GM12875 (cell line): ENCODE data around the gene DDX39B.

Experiments used
- H3K4me3 ChIP-seq: one replicate; pipeline ENCODE4 v1.5.1; 2011; ENCODE audit warnings: low read depth, low read length, control low read depth
- CTCF ChIP-seq: IDR thresholded peaks from 2 replicates; pipeline ENCODE4 v1.5.1; 2011; ENCODE audit warnings: low read depth, mild to moderate bottlenecking, control low read depth, inconsistent platforms, low read length, moderate library complexity, borderline replicate concordance; ENCODE audit not compliant: insufficient read depth

DDX39B gene

GRCh38 chr6:31560697-31561058 is 18.9 kb upstream of the DDX39B start:
- TF ChIP-seq CTCF: no peak
- no peak overlapping the region for H3K4me3 ChIP-seq

- peak overlapping the region; percentile 49 for H3K4me3 ChIP-seq
- no peak for TF ChIP-seq CTCF
Measured at GRCh38 chr6:31559958-31560696, 18.3 kb upstream of the DDX39B start.

- TF ChIP-seq CTCF: no peak
- H3K4me3 ChIP-seq: peak overlapping the region; percentile 49
Measured at GRCh38 chr6:31559606-31559957, 17.8 kb upstream of the DDX39B start.

GRCh38 chr6:31558631-31559500 is 17.1 kb upstream of the DDX39B start:
- H3K4me3 ChIP-seq: peak overlapping the region; percentile 49
- TF ChIP-seq CTCF: no peak

GRCh38 chr6:31558318-31558625 is 16.5 kb upstream of the DDX39B start:
- no peak for TF ChIP-seq CTCF
- H3K4me3 ChIP-seq: peak overlapping the region; percentile 39

- TF ChIP-seq CTCF: no peak
- H3K4me3 ChIP-seq: peak overlapping the region; percentile 39
Measured at GRCh38 chr6:31557443-31558317, 15.9 kb upstream of the DDX39B start.
